Liver (tissue), 9 donors: ENCODE results near the gene ALAS1. TPM values are rescaled to one million over a fixed set of nuclear protein-coding genes. Genes with fewer than 3 reads are reported as not detected.

Source experiments
- DNase-seq: peaks from one replicate; pipeline ENCODE4 v3.0.0-alpha.2; 2017; ENCODE audit warnings: low spot score
- H3K27ac ChIP-seq, 2 donors: one replicate each; pipeline ENCODE4 v1.7.0; 2013; ENCODE audit warnings: inconsistent platforms in 2 of 2, low read length in 2 of 2, control low read depth in 1 of 2, low read depth in 1 of 2, mild to moderate bottlenecking in 1 of 2
- H3K27me3 ChIP-seq, 4 donors: one replicate each; pipeline versions ENCODE4 v1.6.1 to v1.7.0; 2013; ENCODE audit warnings: low read length in 3 of 4, inconsistent platforms in 1 of 4, mild to moderate bottlenecking in 1 of 4, moderate library complexity in 1 of 4; ENCODE audit not compliant: control insufficient read depth in 4 of 4, insufficient read depth in 4 of 4
- H3K36me3 ChIP-seq, 4 donors: one replicate each; pipeline versions ENCODE4 v1.6.1 to v1.7.0; 2013; ENCODE audit warnings: low read length in 3 of 4, mild to moderate bottlenecking in 3 of 4, low read depth in 1 of 4, moderate library complexity in 1 of 4; ENCODE audit not compliant: control insufficient read depth in 4 of 4, insufficient read depth in 3 of 4
- H3K4me1 ChIP-seq, 4 donors: one replicate each; pipeline versions ENCODE4 v1.6.1 to v1.7.0; 2013; ENCODE audit warnings: low read length in 3 of 4, mild to moderate bottlenecking in 3 of 4, moderate library complexity in 1 of 4; ENCODE audit not compliant: control insufficient read depth in 4 of 4, insufficient read depth in 4 of 4
- H3K4me3 ChIP-seq, 3 donors: one replicate each; pipeline versions ENCODE4 v1.6.1 to v1.7.0; 2013; ENCODE audit warnings: low read length in 3 of 3, control low read depth in 1 of 3, low read depth in 1 of 3, mild to moderate bottlenecking in 1 of 3
- H3K9ac ChIP-seq, 2 donors: one replicate each; pipeline ENCODE4 v1.7.0; 2013; ENCODE audit warnings: low read length in 2 of 2, mild to moderate bottlenecking in 2 of 2, moderate library complexity in 2 of 2, control low read depth in 1 of 2, low read depth in 1 of 2
- H3K9me3 ChIP-seq, 4 donors: one replicate each; pipeline versions ENCODE4 v1.6.1 to v1.7.0; 2013; ENCODE audit warnings: low read length in 3 of 4; ENCODE audit not compliant: control insufficient read depth in 4 of 4
- EGR1 ChIP-seq, 2 donors: IDR thresholded peaks; 2 replicates each; pipeline ENCODE4 v1.6.1; 2016 to 2018; ENCODE audit warnings: antibody characterized with exemption in 2 of 2, low read depth in 2 of 2
- FOXA1 ChIP-seq: IDR thresholded peaks from 2 replicates; pipeline ENCODE4 v1.6.1; 2016; ENCODE audit warnings: antibody characterized with exemption
- FOXA2 ChIP-seq: IDR thresholded peaks from 2 replicates; pipeline ENCODE4 v1.6.1; 2016; ENCODE audit warnings: antibody characterized with exemption
- GABPA ChIP-seq, 2 donors: IDR thresholded peaks in 1 of 2; conservative IDR thresholded peaks in 1 of 2; 2 replicates each; pipeline ENCODE4 v1.6.1; 2016; ENCODE audit warnings: antibody characterized with exemption in 2 of 2, mild to moderate bottlenecking in 1 of 2, moderate library complexity in 1 of 2
- HNF4A ChIP-seq, 2 donors: conservative IDR thresholded peaks; 2 replicates each; pipeline ENCODE4 v1.6.1; 2016; ENCODE audit warnings: antibody characterized with exemption in 2 of 2, mild to moderate bottlenecking in 2 of 2
- HNF4G ChIP-seq: IDR thresholded peaks from 2 replicates; pipeline ENCODE4 v1.6.1; 2016; ENCODE audit warnings: antibody characterized with exemption
- JUND ChIP-seq, 2 donors: IDR thresholded peaks; 2 replicates each; pipeline ENCODE4 v1.6.1; 2016; ENCODE audit warnings: antibody characterized with exemption in 2 of 2
- NR2F2 ChIP-seq: IDR thresholded peaks from 2 replicates; pipeline ENCODE4 v1.6.1; 2016; ENCODE audit warnings: antibody characterized with exemption
- RAD21 ChIP-seq, 2 donors: IDR thresholded peaks; 2 replicates each; pipeline ENCODE4 v1.6.1; 2016; ENCODE audit warnings: antibody characterized with exemption in 2 of 2, mild to moderate bottlenecking in 2 of 2
- SP1 ChIP-seq: IDR thresholded peaks from 2 replicates; pipeline ENCODE4 v1.6.1; 2018; ENCODE audit warnings: antibody characterized with exemption, mild to moderate bottlenecking
- TAF1 ChIP-seq: conservative IDR thresholded peaks from 2 replicates; pipeline ENCODE4 v1.6.1; 2016; ENCODE audit warnings: antibody characterized with exemption, mild to moderate bottlenecking
- YY1 ChIP-seq: IDR thresholded peaks from 2 replicates; pipeline ENCODE4 v1.6.1; 2016; ENCODE audit warnings: antibody characterized with exemption, mild to moderate bottlenecking
- WGBS: extraction: QIAGEN DNeasy Blood & Tissue Kit; methylation state at CpG from one replicate; pipeline ENCODE4 v1.1.7; 2013; 5-methylcytosine and 5-hydroxymethylcytosine counted together
- polyA plus RNA-seq, 2 donors: library from polyadenylated mRNA; stranded (reverse) in 1 of 2; unstranded in 1 of 2; fragments of 200-250 nt in 1 of 2; fragments of >200 nt in 1 of 2; fragmentation: Nextera tagmentation in 1 of 2; extraction: Ambion mirVana in 1 of 2; gene quantifications; one replicate each; pipeline versions ENCODE4 v1.2.1 to v1.2.3, GENCODE V29; 2013 to 2015
- total RNA-seq, 2 donors: library from RNA; depleted of rRNA; stranded (reverse); fragments of >200 nt; gene quantifications; one replicate each; pipeline ENCODE4 v1.2.3, GENCODE V29; 2014
- TF ChIP-seq, protein P1 (sequence below): fragments of 150-350 bp; IDR thresholded peaks from 2 replicates; pipeline ENCODE4 v1.5.1; 2017; ENCODE audit warnings: improper control_type of control experiment, low read depth, low read length; ENCODE audit not compliant: missing input control
- TF ChIP-seq, protein P2 (sequence below): IDR thresholded peaks from 2 replicates; pipeline ENCODE4 v1.6.1; 2016; ENCODE audit warnings: antibody characterized with exemption
- TF ChIP-seq, protein P3 (sequence below): IDR thresholded peaks from 2 replicates; pipeline ENCODE4 v1.6.1; 2016; ENCODE audit warnings: antibody characterized with exemption, mild to moderate bottlenecking
- TF ChIP-seq, protein P4 (sequence below): IDR thresholded peaks from 2 replicates; pipeline ENCODE4 v1.6.1; 2016; ENCODE audit warnings: antibody characterized with exemption
- TF ChIP-seq, protein P5 (sequence below): IDR thresholded peaks from 2 replicates; pipeline ENCODE4 v1.6.1; 2016; ENCODE audit warnings: antibody characterized with exemption
- donor health status: healthy.
- donor health status: healthy.
- donor health status: healthy.
- donor health status: healthy.
- donor health status: healthy.

Gene ALAS1
- total and polyA plus RNA-seq, 4 donors, result 32.3 to 421 (median 137) TPM

DNA sequence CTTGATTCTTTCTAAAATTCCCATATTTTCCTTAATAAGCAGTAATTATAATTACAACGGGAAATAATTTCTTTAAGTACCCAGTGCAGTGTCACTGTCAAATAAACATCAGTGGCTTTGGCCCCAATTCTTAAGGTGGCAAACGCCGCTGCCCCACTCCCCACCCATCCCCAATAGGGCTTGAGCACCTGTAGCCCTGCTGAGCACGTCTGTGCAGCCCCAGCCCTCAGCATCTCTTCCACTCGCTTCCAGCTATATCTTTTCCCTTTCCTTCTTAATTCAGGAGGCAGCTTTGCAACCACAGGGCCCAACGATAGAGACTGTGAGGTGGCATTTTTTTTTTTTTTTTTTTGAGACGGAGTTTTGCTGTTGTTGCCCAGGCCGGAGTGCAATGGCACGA lies 56.6 kb downstream of the ALAS1 start:
- Histone ChIP-seq H3K27ac (no peak overlapping the region), H3K36me3 (peaks cover 17 to 65% (median 56%) of the 10 kb centered on the region in 4 donors), H3K27me3 (no peaks in the 10 kb centered on the region), H3K9ac (no peak overlapping the region), H3K9me3 (no peaks in the 10 kb centered on the region), H3K4me1 (no peaks in the 10 kb centered on the region), H3K4me3 (no peak overlapping the region)
- TF ChIP-seq TAF1 (no peak), SP1 (no peak), HNF4G (no peak), JUND (IDR thresholded peaks at IDR 0.05) (no peak), FOXA2 (no peak), NR2F2 (no peak), RAD21 (IDR thresholded peaks at IDR 0.05) (no peak), YY1 (no peak), GABPA (IDR thresholded peaks at IDR 0.05 in 1 of 2, conservative IDR thresholded peaks at IDR 0.05 in 1 of 2) (no peak), FOXA1 (no peak), EGR1 (IDR thresholded peaks at IDR 0.05; ENCODE audit: low read depth in 2 of 2) (no peak)
- TF ChIP-seq, protein P1, sequence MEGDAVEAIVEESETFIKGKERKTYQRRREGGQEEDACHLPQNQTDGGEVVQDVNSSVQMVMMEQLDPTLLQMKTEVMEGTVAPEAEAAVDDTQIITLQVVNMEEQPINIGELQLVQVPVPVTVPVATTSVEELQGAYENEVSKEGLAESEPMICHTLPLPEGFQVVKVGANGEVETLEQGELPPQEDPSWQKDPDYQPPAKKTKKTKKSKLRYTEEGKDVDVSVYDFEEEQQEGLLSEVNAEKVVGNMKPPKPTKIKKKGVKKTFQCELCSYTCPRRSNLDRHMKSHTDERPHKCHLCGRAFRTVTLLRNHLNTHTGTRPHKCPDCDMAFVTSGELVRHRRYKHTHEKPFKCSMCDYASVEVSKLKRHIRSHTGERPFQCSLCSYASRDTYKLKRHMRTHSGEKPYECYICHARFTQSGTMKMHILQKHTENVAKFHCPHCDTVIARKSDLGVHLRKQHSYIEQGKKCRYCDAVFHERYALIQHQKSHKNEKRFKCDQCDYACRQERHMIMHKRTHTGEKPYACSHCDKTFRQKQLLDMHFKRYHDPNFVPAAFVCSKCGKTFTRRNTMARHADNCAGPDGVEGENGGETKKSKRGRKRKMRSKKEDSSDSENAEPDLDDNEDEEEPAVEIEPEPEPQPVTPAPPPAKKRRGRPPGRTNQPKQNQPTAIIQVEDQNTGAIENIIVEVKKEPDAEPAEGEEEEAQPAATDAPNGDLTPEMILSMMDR, result no peak
- TF ChIP-seq, protein P2, sequence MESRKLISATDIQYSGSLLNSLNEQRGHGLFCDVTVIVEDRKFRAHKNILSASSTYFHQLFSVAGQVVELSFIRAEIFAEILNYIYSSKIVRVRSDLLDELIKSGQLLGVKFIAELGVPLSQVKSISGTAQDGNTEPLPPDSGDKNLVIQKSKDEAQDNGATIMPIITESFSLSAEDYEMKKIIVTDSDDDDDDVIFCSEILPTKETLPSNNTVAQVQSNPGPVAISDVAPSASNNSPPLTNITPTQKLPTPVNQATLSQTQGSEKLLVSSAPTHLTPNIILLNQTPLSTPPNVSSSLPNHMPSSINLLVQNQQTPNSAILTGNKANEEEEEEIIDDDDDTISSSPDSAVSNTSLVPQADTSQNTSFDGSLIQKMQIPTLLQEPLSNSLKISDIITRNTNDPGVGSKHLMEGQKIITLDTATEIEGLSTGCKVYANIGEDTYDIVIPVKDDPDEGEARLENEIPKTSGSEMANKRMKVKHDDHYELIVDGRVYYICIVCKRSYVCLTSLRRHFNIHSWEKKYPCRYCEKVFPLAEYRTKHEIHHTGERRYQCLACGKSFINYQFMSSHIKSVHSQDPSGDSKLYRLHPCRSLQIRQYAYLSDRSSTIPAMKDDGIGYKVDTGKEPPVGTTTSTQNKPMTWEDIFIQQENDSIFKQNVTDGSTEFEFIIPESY, result no peak
- TF ChIP-seq, protein P3, sequence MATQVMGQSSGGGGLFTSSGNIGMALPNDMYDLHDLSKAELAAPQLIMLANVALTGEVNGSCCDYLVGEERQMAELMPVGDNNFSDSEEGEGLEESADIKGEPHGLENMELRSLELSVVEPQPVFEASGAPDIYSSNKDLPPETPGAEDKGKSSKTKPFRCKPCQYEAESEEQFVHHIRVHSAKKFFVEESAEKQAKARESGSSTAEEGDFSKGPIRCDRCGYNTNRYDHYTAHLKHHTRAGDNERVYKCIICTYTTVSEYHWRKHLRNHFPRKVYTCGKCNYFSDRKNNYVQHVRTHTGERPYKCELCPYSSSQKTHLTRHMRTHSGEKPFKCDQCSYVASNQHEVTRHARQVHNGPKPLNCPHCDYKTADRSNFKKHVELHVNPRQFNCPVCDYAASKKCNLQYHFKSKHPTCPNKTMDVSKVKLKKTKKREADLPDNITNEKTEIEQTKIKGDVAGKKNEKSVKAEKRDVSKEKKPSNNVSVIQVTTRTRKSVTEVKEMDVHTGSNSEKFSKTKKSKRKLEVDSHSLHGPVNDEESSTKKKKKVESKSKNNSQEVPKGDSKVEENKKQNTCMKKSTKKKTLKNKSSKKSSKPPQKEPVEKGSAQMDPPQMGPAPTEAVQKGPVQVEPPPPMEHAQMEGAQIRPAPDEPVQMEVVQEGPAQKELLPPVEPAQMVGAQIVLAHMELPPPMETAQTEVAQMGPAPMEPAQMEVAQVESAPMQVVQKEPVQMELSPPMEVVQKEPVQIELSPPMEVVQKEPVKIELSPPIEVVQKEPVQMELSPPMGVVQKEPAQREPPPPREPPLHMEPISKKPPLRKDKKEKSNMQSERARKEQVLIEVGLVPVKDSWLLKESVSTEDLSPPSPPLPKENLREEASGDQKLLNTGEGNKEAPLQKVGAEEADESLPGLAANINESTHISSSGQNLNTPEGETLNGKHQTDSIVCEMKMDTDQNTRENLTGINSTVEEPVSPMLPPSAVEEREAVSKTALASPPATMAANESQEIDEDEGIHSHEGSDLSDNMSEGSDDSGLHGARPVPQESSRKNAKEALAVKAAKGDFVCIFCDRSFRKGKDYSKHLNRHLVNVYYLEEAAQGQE, result no peak
- TF ChIP-seq, protein P4, sequence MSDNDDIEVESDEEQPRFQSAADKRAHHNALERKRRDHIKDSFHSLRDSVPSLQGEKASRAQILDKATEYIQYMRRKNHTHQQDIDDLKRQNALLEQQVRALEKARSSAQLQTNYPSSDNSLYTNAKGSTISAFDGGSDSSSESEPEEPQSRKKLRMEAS, result no peak
- TF ChIP-seq, protein P5, sequence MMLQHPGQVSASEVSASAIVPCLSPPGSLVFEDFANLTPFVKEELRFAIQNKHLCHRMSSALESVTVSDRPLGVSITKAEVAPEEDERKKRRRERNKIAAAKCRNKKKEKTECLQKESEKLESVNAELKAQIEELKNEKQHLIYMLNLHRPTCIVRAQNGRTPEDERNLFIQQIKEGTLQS, result no peak
- DNase-seq, result no peak
- 91% methylated on average over 9 of the region's 9 CpGs for WGBS

DNA sequence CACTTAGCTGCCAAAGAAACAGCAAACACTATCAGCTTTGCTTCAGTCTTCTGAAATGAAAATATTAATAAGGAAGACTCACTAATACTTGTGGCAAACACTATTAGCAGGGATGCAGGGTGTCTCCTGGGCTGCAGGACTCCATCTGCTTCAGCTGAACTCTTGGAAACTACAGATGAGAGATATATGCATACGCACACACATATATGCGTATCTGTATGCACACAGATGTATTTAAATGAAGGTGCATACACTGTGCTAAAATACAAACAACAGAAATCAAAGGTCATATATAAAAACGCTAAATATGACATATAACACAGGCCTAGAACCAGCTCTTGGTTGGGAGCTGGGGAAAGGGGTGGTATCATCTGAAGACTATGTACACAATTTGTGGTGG lies 58.2 kb downstream of the ALAS1 start:
- WGBS, result 78% methylated on average over 3 of the region's 3 CpGs
- H3K9ac ChIP-seq, result no peak overlapping the region
- peaks cover 21 to 76% (median 67%) of the 10 kb centered on the region in 4 donors for H3K36me3 ChIP-seq
- no peak overlapping the region for H3K27ac ChIP-seq
- H3K4me3 ChIP-seq, result no peak overlapping the region
- no peak for TF ChIP-seq GABPA (IDR thresholded peaks at IDR 0.05 in 1 of 2, conservative IDR thresholded peaks at IDR 0.05 in 1 of 2)
- TF ChIP-seq NR2F2, result no peak
- TF ChIP-seq JUND (IDR thresholded peaks at IDR 0.05), result no peak
- no peak for TF ChIP-seq RAD21 (IDR thresholded peaks at IDR 0.05)
- no peak for TF ChIP-seq FOXA1
- TF ChIP-seq FOXA2, result no peak
- TF ChIP-seq, protein P4, result no peak
- TF ChIP-seq HNF4A (conservative IDR thresholded peaks at IDR 0.05), result no peak
- TF ChIP-seq YY1, result no peak
- TF ChIP-seq, protein P3, result no peak
- DNase-seq, result no peak
- H3K27me3 ChIP-seq, result no peaks in the 10 kb centered on the region
- no peaks in the 10 kb centered on the region for H3K4me1 ChIP-seq
- no peaks in the 10 kb centered on the region for H3K9me3 ChIP-seq
